ENCODE data around the gene TIMM22.

Gene TIMM22

DNA sequence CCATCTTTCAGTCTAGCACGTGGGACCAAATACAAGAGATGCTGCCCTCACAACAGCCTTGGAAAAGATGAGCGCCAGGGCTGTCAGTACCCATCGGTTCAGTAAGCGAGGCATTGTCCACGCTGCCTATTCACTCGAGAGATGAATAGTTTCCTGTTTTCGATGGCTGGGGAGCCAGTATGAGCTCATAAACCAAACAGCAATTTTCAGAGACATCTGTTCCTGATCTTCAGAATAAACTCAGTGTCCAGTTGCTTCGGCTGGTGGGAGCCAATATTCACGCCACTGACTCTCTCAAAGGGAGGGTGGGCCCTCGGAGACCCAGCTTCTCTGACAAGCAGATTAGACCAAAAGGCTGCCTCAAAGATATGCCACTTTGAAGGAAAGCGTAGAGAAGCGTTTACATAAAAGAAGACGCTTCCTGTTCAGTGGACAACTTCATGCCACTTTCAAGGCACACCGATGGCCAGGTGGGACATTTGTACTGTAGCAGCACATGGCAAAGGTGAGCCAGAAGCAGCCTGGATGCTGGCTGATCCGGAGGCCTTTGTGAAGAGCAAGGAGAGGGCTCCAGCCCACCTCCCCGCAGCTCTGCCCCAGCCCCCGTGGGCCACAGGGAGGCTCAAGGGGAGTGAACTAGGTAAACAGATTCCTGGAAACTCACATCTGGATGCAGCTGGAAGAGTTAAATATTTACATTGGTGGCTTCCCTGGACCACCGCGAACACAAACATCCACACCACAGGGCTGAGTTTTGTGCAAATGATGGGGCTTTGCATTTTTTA is 6.0 kb downstream of the TIMM22 start:
- DNase-seq: no peak

DNA sequence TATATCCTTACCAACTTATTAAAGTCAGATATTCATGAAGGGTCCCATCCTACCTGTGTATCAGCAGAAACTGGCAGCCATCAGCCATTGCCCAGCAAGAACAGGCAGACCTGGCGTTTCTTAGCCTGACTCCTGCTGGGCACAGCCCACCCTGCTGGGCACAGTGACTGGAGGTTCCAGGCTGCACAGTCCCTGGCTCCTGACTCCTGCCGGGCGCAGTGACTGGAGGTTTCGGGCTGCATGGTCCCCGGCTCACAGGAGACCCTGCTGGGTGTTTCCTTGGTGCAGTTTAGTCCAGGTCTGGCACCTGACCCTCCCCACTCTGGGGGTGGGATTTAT is 6.7 kb downstream of the TIMM22 start:
- no peak for DNase-seq

DNA sequence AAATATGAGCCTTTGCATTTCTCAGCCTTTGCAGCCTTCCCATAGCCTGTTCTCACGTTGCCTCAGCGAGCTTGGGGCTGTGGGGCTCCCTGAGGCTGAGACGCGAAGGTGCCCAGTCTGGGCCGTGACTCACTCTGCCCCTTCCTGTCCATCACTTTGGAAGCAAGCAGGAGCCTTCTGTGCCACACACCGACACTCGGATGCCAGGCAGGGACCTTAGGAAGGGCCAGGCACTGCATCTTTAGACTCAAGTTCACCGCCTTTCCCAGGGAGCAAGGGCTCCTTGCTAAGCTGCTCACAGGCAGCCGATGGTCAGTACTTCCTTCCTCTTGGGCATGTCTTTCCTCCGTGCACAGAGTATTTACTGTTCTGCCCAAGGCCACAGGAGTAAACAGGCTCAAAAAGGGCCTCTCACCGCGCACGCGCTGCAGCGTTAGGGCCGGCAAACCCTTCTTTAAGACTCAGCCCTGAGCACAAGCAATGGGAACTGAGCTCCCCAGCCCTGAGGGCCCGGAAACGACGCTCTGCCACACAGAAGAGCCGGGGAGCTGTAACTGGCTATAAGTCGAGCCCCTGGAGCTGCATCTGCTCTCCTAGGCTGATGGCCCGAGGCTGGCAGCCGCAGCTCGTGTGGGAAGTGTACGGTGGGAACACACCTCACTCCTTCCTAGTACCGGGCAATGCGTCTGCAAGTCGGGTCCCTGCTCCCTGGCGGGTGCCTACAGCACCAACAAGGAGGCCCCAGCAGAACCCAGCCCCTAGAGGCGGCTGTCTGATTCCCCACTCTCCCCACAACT is 7.2 kb downstream of the TIMM22 start:
- DNase-seq: no peak

DNA sequence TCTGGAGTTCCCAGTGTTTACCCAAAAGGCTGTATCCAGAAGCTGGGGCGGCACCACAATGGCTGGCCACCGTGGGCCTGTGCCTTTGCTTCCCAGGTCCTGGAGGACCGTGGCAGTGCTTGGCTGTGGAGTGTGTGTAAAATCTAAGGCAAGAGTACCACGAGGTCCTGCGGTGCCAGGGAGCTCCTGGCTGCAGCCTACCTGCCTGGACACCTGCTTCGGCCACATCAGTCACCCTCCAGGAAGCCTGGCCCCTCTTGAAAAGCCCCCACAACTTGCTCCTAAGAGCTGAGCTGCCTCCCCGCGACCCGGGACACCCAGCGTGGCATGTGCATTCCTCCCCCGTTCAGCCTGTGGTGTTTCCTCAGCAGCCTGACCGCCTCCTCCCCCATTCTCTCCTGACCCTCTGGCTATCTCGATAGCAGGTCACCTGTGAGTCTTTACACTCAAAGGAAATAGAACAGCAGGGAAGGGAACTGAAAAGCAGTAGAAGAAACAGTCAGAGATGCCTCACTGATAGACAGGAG is 7.9 kb downstream of the TIMM22 start:
- DNase-seq: no peak

DNA sequence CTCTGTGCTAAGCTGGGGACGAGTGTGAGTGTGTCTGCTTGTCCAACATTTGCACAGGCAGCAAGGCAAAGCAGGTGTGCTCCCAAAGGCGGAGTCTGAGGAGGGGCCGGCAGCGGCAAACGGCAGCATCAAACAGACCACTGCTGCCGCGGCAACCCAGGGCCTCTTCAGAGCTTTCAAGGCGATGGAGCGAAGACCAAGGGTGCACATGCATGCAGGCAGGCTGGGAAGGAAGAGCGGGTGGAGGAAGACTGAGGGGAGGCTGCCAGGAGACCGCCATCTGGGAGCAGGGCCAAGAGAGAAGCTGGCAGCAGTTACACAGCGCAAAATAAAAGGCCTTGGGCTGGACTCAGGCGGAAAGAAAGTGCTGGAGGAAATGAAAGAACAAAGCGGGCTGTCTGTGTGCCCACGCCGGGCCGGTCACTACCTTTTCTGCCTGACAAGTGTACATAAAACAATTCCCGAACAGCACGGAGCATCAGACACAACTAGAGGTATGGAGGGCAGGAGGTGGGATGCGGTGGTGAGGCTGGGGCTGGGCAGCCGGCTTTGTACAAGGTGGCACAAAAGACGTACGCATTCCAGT is 8.5 kb downstream of the TIMM22 start:
- no peak for DNase-seq

DNA sequence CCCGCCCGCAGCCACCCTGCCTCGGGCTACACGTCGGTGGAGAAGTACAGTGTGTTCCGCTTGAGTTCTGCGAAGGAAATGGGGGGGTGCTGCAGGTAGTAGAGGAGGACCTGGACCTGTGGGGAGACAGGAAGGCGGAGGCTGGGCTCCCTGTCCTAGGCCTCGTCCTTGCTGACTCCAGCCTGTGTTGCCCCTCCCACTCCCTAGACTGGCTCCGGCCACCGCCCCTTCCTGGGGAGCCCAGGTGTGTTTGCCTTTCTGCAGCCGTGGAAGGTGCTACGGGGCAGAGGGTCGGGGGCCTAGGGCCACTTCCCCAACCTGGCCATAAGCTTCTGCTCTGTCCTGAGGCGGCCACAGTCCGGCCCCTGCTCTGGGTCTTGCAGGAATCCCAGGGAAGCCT is 9.1 kb downstream of the TIMM22 start:
- no peak for DNase-seq

DNA sequence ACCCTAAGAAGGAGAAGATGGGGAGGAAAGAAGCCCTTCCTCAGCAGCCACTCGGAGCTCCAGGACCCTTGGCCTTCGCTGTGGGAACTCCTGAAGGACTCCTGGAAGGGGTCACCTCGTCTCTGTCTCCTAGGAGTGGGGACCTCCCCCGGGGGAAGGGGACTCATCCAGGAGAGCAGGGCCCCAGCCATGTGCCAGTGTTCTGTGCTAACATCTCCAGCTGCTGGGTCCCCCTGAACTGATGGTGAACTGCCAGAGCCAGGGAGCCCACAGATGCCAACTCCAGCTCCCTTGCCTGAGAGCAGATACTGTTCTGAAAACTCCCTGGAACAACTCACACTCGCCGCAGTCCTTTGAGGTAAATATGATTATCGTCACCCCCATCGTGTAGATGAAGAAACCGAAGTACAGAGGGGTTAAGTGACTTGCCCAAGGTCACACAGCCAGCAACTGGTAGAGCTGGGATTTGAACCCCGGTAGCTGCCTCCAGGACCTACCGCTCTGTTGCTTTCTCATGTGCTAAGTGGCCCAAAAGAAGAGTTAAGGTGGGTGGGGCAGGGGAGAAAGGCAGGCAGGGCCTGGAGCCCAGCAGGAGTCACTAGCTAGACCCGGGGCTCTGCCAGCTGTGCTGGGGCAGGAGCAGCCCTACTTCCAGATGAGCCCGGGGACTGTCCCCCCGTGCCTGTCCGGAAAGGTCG is 10.5 kb downstream of the TIMM22 start:
- DNase-seq: no peak

DNA sequence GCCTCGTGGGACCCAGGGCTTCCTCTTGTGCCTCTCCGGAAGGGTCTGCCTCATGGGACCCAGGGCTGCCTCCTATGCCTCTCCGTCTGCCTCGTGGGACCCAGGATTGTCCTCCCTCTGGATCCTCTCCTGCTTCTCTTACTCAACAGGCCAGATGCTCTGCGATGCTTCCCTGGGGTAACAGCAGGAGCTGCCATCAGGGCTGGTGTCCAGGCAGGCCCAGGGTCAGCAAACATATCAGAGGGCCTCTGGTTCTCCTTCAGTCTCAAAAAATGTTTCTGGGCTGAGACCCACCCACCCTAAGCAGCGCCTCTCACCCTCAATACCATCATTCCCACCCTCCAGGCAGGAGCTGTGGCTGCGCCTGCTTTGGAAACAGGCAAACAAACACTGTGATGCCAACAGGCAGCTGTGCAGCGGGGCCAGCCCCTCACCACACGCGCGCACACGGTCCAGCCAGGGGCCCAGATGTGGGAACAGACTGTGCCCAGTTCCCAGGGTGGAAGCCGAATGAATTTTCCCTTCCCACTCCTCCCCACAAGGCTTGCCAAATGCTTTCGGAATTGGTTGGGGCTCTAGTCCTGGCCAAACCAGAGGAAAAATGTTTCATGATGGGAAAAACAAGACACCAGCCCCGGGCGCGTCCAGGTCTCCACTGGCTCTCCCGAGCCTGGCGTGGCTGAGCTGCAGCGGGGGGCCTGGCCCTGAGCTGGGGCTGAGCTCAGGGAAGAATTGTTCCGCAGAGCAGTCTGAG is 11.3 kb downstream of the TIMM22 start:
- no peak for DNase-seq

DNA sequence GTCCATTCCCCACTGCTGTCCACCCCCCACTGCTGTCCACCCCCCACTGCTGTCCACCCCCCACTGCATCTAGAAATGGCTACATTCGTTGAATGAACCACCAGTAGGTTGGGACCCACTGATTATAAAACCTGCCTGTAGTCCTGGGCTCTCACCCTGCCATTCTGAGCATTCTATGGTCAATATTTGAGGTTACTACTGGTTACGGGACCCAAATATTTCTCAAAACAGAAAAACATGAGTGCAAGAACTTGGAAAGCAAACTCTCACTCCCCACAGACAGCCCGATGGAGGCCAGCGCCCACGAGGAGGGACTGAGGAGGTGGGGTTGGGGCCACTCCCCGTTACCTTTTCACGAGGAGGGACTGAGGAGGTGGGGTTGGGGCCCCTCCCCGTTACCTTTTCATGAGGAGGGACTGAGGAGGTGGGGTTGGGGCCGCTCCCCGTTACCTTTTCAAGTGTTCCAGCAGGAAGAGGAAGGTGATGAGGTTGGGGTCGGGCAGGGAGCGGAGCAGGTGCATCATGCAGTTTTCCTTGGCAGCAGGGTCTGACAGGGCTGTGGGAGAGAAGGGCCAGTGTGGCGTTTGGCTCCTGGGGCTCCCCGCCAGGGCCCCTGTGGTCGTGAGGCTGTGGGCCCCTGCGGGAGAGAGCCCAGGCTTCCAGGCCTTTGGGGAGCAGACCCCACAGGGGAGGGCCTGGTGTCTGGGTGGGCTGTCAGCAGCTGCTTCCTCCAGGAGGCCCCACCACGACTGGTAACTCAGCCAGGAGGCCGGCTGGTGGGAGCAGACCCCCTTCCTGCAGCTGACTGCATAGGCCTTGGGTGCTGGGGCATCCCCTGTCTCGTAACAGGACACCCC is 12.5 kb downstream of the TIMM22 start:
- DNase-seq: no peak

DNA sequence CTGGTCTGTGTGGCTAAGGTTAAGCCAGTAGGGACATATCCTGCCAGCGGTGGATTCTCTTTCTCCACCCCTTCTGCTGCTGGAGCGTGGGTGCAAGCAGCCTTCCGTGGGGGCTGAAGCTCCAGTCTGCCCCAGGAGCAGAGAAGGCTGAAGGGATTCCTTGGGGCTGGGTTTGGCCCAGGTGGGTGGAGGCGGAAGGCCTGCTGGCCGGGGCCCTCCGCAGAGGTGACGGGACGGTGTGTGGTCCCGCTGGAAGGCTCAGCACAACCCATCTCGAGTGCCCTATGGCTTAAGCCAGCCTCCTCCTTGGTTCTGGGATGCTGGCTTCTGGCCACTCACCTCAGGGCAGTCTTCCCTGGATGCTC is 13.1 kb downstream of the TIMM22 start:
- no peak for DNase-seq

DNA sequence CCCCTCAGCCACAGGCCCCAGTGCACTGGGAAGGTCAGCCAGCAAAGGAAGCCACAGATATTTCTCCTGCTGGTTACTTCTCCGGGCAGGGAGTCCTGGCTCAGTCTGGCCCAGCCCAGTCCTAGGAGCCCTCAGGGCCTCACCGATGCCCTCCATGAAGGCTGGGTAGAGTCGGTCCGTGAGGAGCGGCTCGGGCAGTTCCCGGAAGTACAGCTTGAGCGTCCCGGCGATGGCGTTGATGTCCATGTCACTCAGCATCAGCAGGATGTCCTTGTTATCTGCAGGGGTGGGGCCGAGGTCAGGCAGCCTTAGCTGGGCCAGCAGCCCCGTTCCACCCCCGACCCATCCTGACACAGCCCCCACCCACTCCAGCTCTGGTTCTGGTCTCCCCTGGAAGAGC is 13.7 kb downstream of the TIMM22 start:
- DNase-seq: no peak

DNA sequence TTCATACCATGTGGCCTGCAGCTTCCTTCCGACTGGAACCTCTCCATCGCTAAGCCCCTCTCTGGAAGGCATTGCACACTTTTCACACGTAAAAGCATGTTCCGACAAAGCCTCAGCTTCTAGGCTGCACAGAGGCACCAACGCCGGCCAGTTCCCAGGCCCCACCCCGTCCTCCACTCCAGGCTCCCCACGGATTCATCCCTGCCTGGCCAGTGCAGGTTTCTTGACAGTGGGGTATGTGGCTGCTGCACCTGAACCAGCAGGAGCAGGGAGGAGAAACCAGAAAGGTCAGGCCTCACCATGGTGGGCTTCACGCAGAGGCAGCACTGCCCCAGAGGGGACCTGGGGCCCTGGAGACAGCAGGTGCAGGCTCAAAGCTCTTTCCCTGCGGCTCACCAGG is 14.2 kb downstream of the TIMM22 start:
- no peak for DNase-seq

DNA sequence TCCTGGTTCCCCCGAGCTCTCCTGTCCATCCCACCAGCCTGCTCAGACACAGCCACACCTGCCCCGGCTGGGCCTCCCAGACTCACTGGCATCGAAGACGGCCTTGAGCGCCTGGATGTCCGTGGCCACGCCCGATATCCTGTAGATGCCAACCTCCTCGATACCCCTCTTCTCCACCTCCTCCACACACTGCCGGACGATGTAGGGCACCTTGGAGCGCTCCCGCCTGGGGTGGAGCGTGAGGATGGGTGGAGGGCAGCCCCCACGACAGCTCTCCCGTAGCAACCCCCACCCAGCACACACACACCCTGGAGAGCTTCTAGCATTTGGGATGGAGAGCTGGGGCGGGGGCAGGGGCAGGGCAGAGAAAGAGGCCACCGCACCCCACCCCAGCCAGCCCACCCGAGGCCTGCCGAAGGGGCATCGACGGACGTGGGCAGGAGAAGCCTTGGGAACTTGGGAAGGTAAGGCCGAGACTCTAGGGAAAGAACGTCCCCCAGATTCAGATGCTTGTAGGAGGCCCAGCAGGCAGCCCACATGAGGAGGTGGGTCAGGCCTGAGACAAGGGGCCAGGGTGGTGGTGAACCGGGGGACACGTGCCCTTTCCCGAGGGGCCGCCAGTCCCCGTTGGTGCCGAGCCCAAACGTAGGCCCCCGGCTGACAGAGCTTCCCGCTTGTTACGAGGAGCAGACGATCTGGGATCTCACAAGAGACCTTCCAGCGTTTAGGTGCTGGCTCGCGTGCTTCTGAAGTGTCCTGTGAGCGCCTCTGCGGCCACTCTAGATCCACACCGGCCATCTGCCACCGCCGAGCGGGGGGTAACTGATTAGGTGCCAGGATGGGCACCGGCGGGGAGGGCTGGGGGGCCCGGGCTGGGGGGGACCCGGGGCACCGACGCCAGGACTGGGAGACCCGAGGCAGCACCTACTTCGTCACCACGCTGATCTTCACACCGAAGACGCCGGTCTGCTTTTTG is 15.1 kb downstream of the TIMM22 start:
- DNase-seq: no peak

DNA sequence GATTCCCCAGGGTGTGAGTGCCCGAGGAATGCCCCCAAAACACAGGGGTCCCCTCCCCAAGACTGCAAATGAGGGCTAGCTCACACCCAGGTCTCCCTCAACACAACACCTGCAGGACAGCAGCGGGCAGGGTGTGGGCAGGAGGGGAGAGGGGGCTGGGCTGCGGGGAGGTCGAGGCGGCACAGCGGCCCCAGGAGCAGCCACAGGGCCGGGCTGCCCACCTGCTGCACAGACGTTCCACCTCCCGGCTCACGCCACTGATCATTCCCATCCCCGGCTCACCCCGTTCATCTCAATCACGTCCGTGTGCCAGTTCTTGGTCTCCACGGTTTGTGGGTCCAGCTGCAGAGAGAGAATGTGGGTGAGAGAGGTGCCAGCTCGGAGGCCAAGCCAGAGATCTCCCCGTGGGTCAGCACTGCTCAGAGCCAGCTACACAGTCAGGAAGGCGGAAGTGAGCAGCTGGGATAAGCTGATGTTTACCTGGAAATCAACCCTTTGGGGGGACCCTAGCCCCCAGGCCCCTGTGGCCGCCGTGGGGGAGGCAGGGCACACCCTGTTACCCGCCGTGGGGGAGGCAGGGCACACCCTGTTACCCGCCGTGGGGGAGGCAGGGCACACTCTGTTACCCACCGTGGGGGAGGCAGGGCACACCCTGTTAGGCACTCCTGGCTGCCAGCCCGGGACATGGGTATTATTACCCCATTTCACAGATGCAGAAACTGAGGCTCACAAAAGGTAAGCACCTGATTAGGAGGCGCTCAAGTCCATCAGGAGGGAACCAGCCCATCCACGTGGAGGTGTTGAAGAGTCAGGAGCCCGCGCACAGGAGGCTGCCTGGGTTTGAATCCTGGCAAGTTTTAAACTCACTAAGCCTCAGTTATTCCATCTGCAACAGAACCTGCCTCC is 16.1 kb downstream of the TIMM22 start:
- DNase-seq: no peak

DNA sequence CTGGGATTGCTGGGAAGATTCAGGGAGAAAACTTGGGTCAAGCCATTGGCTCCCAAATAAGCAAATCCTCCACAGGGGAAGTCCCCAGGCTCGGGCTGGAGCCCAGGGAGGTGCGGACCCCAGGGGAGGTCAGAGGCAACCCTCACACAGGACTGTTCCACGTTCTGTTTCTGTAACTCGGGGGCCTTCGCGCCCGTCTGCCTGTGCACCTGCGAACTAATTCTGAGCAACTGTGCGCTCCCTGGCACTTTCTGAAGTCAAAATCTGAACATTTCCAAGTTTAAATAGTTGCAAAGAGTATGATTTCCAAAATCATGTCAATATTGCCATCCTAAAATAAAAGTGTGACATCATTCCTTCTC is 16.8 kb downstream of the TIMM22 start:
- DNase-seq: no peak

DNA sequence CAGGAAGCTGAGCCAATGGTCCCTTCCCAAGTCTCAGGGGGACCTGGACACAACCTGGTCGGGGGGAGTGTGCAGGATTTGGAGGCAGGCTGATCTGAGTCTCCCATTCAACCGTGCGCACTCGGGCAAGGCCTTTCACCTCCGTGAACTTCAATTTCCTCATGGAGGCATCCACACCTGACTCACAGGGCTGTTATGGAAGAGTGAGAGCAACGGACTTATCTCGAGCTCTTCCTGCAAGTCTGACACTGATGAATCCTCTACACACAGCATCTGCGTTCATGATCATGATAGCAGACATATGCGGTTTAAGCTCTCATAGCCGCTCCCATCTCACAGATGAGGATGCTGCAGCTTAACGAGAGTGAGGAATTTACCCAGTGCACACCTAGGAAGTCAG is 21.6 kb downstream of the TIMM22 start:
- DNase-seq: no peak

DNA sequence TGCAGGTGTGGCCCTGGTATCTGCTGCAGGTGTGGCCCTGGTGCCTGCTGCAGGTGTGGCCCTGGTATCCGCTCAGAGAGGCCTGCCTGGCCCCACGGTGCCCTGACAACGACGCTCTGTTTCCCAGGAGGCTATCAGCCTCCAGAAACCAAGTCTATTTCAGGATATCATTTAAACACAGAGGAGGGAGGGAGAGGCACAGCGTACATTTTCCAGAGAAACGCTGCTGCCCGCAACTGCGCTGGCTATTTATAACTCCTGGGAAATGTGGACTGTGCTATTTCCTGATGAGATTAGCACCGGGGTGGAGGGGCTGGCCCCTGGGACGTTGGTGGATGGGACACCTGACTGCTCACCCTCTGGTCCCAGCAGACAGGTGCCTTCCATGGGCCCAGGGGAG is 22.5 kb downstream of the TIMM22 start:
- DNase-seq: no peak

DNA sequence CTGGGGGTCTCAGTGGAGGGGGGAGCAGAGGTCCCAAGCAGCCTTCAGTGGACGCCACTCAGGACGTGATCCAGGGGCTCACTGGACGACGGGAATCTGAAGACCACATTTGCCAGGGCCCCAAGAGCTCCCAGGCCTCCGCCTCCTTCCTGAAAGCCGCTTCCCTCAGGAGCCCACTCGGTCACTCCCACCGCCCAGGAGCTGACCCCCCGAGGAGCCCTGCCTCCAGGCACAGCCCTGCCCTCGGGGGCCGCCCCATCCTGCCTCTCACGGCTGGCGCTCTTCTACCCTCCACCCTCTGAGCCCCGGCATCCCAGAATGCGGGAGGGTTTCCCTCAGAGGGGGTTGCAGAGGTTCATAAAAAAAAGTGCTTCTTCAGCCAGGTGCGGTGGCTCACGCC is 24.2 kb downstream of the TIMM22 start:
- DNase-seq: no peak
